HEK293 (cell line): ENCODE measurements around the gene PLEKHB1.
"Not testable (repeated sequence)": the region's sequence is repeated elsewhere in the genome, so short reads cannot be mapped to it uniquely, and the experiment has no call there.

ENCODE experiments used
- CTCF ChIA-PET: fragments of 350-600 bp; formaldehyde crosslinking; extraction: SDS; loops from one replicate; lab custom pipeline; 2021; ENCODE audit warnings: antibody characterized with exemption; lab: Yijun Ruan, JAX
- POLR2A ChIA-PET: fragments of 300-600 bp; formaldehyde crosslinking; extraction: SDS; loops from one replicate; lab custom pipeline; 2020; ENCODE audit warnings: antibody characterized with exemption, inconsistent platforms; lab: Yijun Ruan, JAX
- H3K27ac ChIP-seq: fragments of 200-500 bp; sonication (Bioruptor generic); 2 replicates; pipeline ENCODE4 v1.5.1; 2014; ENCODE audit warnings: low read depth, low read length, control low read depth, inconsistent platforms; ENCODE audit errors: extremely low read depth
- H3K36me3 ChIP-seq, 2 experiments: fragments of 200-500 bp in 1 of 2; sonication (Bioruptor generic) in 1 of 2; 1 replicate in 1 of 2; 2 replicates in 1 of 2; pipeline ENCODE4 v1.5.1; 2014 to 2017; ENCODE audit warnings: inconsistent platforms in 2 of 2, low read length in 2 of 2; ENCODE audit not compliant: control insufficient read depth in 2 of 2, insufficient read depth in 1 of 2
- H3K4me1 ChIP-seq: fragments of 200-500 bp; sonication (Bioruptor generic); 2 replicates; pipeline ENCODE4 v1.5.1; 2014; ENCODE audit warnings: mild to moderate bottlenecking, low read length, inconsistent platforms; ENCODE audit not compliant: control insufficient read depth, insufficient read depth
- H3K4me3 ChIP-seq: 2 replicates; pipeline ENCODE4 v1.5.1; 2011; ENCODE audit warnings: low read depth, mild to moderate bottlenecking, control low read depth, low read length, moderate library complexity
- H3K9me3 ChIP-seq: fragments of 200-500 bp; sonication (Bioruptor generic); 2 replicates; pipeline ENCODE4 v1.5.1; 2014; ENCODE audit warnings: low read depth, low read length, inconsistent platforms; ENCODE audit not compliant: control insufficient read depth, insufficient read depth
- GLI2 ChIP-seq: fragments of 450-650 bp; formaldehyde crosslinking; IDR thresholded peaks from 2 replicates; pipeline ENCODE4; 2017; ENCODE audit warnings: missing biosample characterization, missing genetic modification characterization, low read depth, borderline replicate concordance
- HOXC10 ChIP-seq: sonication (generic); formaldehyde crosslinking; IDR thresholded peaks from 2 replicates; pipeline ENCODE4 v1.8.1; 2023; ENCODE audit warnings: mild to moderate bottlenecking, missing genetic modification reagents
- KLF10 ChIP-seq: fragments of 450-650 bp; IDR thresholded peaks from 2 replicates; pipeline ENCODE4 v1.5.1; 2018; ENCODE audit warnings: missing biosample characterization, mild to moderate bottlenecking, missing genetic modification characterization
- TRIM28 ChIP-seq: IDR thresholded peaks from 2 replicates; pipeline ENCODE4 v1.6.1; 2011; ENCODE audit warnings: low read length, control low read depth, borderline replicate concordance
- ZBTB48 ChIP-seq: fragments of 450-650 bp; formaldehyde crosslinking; IDR thresholded peaks from 2 replicates; pipeline ENCODE4 v1.5.1; 2016; ENCODE audit warnings: missing biosample characterization, missing genetic modification characterization
- ZEB2 ChIP-seq: fragments of 450-650 bp; formaldehyde crosslinking; IDR thresholded peaks from 2 replicates; pipeline ENCODE4 v1.5.1; 2016; ENCODE audit warnings: missing biosample characterization, missing genetic modification characterization
- ZNF121 ChIP-seq: fragments of 450-650 bp; formaldehyde crosslinking; IDR thresholded peaks from 2 replicates; pipeline ENCODE4 v1.5.1; 2016; ENCODE audit warnings: missing biosample characterization, missing genetic modification characterization
- ZNF157 ChIP-seq: fragments of 450-650 bp; formaldehyde crosslinking; IDR thresholded peaks from 2 replicates; pipeline ENCODE4 v1.5.1; 2016; ENCODE audit warnings: missing biosample characterization, missing genetic modification characterization
- ZNF169 ChIP-seq: fragments of 450-650 bp; formaldehyde crosslinking; IDR thresholded peaks from 2 replicates; pipeline ENCODE4 v1.5.1; 2016; ENCODE audit warnings: missing biosample characterization, missing genetic modification characterization
- ZNF239 ChIP-seq: fragments of 450-650 bp; formaldehyde crosslinking; IDR thresholded peaks from 2 replicates; pipeline ENCODE4 v1.5.1; 2016; ENCODE audit warnings: missing biosample characterization, missing genetic modification characterization
- ZNF335 ChIP-seq: fragments of 450-650 bp; formaldehyde crosslinking; conservative IDR thresholded peaks from 2 replicates; pipeline ENCODE4 v1.5.1; 2016; ENCODE audit warnings: missing biosample characterization, missing genetic modification characterization
- ZNF426 ChIP-seq: fragments of 450-650 bp; formaldehyde crosslinking; IDR thresholded peaks from 2 replicates; pipeline ENCODE4 v1.5.1; 2017; ENCODE audit warnings: missing biosample characterization, missing genetic modification characterization, mild to moderate bottlenecking, inconsistent platforms, moderate library complexity
- ZNF558 ChIP-seq: fragments of 450-650 bp; formaldehyde crosslinking; IDR thresholded peaks from 2 replicates; pipeline ENCODE4 v1.5.1; 2016; ENCODE audit warnings: missing biosample characterization, missing genetic modification characterization
- ZNF658 ChIP-seq: fragments of 450-650 bp; formaldehyde crosslinking; IDR thresholded peaks from 2 replicates; pipeline ENCODE4; 2016; ENCODE audit warnings: missing biosample characterization, missing genetic modification characterization
- ZNF707 ChIP-seq: fragments of 450-650 bp; formaldehyde crosslinking; IDR thresholded peaks from 2 replicates; pipeline ENCODE4 v1.5.1; 2016; ENCODE audit warnings: missing biosample characterization, missing genetic modification characterization
- ZNF76 ChIP-seq: fragments of 450-650 bp; formaldehyde crosslinking; IDR thresholded peaks from 2 replicates; pipeline ENCODE4; 2016; ENCODE audit warnings: low read depth, missing biosample characterization, missing genetic modification characterization, borderline replicate concordance
- ZNF792 ChIP-seq: fragments of 450-650 bp; formaldehyde crosslinking; IDR thresholded peaks from 2 replicates; pipeline ENCODE4 v1.5.1; 2016; ENCODE audit warnings: missing biosample characterization, missing genetic modification characterization
- ZNF830 ChIP-seq: fragments of 450-650 bp; IDR thresholded peaks from 2 replicates; pipeline ENCODE4 v1.5.0; 2018; ENCODE audit warnings: missing biosample characterization, missing genetic modification characterization, low read depth, mild to moderate bottlenecking, moderate library complexity
- TF ChIP-seq, protein P1 (sequence below): fragments of 450-650 bp; formaldehyde crosslinking; IDR thresholded peaks from 2 replicates; pipeline ENCODE4 v1.5.1; 2016; ENCODE audit warnings: missing biosample characterization, missing genetic modification characterization

Gene PLEKHB1

DNA sequence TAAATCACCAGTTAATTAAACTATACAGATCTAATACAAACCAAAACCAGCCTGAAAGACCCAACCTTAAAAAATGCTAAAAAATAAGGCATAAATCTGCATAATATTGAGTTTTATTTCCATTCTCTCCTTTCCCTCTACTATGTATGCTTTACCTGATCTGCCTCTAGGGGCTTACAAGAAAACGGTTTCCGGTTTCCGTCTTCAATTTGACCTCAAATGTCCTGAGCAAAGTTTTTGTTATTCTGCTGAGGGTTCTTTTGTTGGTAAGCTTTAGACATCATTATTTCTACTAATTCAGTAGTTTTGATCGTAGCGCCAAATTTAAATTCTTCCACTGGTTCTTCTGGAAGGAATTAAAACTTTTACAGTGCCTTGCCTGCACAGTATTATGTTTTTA is 30.2 kb downstream of the PLEKHB1 start:
- H3K27ac ChIP-seq, H3K9me3 ChIP-seq, H3K4me3 ChIP-seq, POLR2A ChIA-PET, H3K4me1 ChIP-seq, CTCF ChIA-PET: not testable (repeated sequence)
- H3K36me3 ChIP-seq: peaks cover 0 to 12% of the 10 kb centered on the region in 2 experiments; a peak in 2 of 3 replicates

DNA sequence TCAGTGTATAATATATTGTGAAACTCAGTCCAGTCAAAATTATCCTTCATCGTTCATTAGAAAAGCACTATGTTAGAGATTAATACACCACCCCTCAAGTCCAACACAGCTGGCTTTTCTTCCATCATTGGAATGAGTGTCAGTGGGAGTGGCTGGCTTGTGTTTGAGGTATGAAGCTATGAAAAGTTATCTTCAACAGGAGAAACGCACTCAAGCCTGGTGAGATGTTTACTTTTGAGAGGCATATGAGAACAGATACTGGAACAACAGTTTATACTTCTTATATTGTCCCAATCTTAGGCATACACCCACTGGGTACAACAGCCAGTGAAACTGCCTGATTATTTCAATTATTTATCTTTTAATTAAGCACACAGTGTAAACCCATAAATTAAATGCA is 34.3 kb downstream of the PLEKHB1 start:
- Histone ChIP-seq H3K9me3 (no peaks in the 10 kb centered on the region), H3K4me3 (no peak overlapping the region), H3K4me1 (no peaks in the 10 kb centered on the region), H3K36me3 (peaks cover 0 to 9% of the 10 kb centered on the region in 2 experiments; a peak in 2 of 3 replicates), H3K27ac (no peak overlapping the region)
- POLR2A ChIA-PET: no interaction called here
- CTCF ChIA-PET: interaction anchor here (0.6 to 2.0 kb wide), 2 partner anchors 20 to 76 kb away, joined by 4 to 5 read pairs; no protein-coding TSS in a partner anchor
- TF ChIP-seq TRIM28 (no peak), ZNF157 (tag by site-specific recombination) (no peak), ZNF830 (tag by site-specific recombination) (no peak), ZNF426 (tag by site-specific recombination) (no peak), ZEB2 (tag by site-specific recombination) (no peak), ZNF558 (tag by site-specific recombination) (no peak), ZNF121 (no peak), HOXC10 (CRISPR knock-in tag) (no peak), KLF10 (tag by site-specific recombination) (no peak), ZNF335 (tag by site-specific recombination) (no peak), ZNF169 (tag by site-specific recombination) (no peak)
- TF ChIP-seq, protein P1, sequence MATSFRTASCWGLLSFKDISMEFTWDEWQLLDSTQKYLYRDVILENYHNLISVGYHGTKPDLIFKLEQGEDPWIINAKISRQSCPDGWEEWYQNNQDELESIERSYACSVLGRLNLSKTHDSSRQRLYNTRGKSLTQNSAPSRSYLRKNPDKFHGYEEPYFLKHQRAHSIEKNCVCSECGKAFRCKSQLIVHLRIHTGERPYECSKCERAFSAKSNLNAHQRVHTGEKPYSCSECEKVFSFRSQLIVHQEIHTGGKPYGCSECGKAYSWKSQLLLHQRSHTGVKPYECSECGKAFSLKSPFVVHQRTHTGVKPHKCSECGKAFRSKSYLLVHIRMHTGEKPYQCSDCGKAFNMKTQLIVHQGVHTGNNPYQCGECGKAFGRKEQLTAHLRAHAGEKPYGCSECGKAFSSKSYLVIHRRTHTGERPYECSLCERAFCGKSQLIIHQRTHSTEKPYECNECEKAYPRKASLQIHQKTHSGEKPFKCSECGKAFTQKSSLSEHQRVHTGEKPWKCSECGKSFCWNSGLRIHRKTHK (tag by site-specific recombination): no peak

DNA sequence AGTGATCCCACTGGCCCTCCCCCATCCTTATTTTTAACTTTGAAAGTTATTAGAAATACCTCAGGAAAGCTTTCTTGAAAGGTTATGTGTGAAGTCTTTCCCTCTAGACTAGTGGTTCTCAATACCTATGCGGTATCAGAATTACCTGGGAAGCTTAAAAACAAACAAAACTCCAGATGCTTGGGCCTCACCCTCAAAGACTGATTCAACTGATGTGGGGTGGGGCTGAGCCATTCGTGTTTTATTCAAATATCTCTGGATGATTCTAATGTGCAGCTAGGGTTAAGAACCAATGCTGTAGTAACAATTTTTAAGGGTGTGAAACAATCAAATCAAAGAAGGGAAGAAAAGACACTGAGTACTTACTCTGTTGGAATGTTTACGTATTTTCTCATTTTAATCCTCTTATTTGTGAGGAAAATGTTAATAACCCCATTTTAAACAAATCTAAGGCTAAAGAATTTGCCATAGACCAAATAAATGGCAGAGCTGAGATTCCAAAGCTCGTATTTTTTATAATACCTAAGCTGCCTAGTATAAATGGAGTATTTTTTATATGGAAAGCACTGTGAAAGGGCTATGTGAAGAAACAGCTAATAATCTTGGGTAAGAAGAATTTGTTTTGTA is 47.6 kb downstream of the PLEKHB1 start:
- ChIA-PET CTCF (interaction anchor here (0.5 to 0.6 kb wide), 4 partner anchors 8 to 237 kb away, joined by 3 to 4 read pairs (median 3); no protein-coding TSS in a partner anchor), POLR2A (interaction anchor here (0.6 kb wide), 1 partner anchor 17 kb away, joined by 3 read pairs; no protein-coding TSS in a partner anchor)
- H3K4me1 ChIP-seq: no peaks in the 10 kb centered on the region
- H3K4me3 ChIP-seq: no peak overlapping the region
- peaks cover 0 to 3% of the 10 kb centered on the region in 2 experiments; a peak in 2 of 3 replicates for H3K36me3 ChIP-seq
- TF ChIP-seq ZNF792 (tag by site-specific recombination): no peak
- no peak for TF ChIP-seq ZNF658
- TF ChIP-seq ZNF76: no peak
- no peak for TF ChIP-seq ZNF830 (tag by site-specific recombination)
- TF ChIP-seq, all 188 proteins: peak for 0
- Histone ChIP-seq H3K9me3 (no peaks in the 10 kb centered on the region), H3K27ac (no peak overlapping the region)

DNA sequence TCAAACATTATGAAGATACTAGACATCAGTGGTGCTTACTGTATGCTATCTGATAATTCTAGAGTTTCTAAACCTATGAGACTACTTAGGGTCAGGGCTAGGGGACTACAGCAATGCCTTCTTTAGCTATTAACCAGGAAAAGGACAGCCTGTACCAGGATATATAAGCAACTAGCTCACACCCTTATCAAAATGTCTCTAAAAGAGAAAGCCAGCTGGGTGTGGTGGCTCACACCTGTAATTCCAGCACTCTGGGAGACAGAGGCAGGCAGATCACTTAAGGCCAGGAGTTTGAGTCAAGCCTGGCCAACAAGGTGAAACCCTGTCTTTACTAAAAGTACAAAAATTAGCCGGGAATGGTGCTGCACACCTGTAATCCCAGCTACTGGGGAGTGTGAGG is 58.7 kb downstream of the PLEKHB1 start:
- H3K27ac ChIP-seq: no peak overlapping the region
- POLR2A ChIA-PET: no interaction called here
- no peak for TF ChIP-seq GLI2 (tag by site-specific recombination)
- TF ChIP-seq ZBTB48 (tag by site-specific recombination): no peak
- no peak for TF ChIP-seq ZNF239 (tag by site-specific recombination)
- TF ChIP-seq ZNF707: no peak
- no peaks in the 10 kb centered on the region for H3K4me1 ChIP-seq
- no peaks in the 10 kb centered on the region for H3K9me3 ChIP-seq
- CTCF ChIA-PET: interaction anchor here (0.6 to 0.7 kb wide), 2 partner anchors 44 to 236 kb away, joined by 3 read pairs; no protein-coding TSS in a partner anchor
- H3K36me3 ChIP-seq: peaks cover 0 to 22% of the 10 kb centered on the region in 2 experiments; a peak in 2 of 3 replicates
- H3K4me3 ChIP-seq: no peak overlapping the region
